ENCODE data around the gene SPEF1. TPM values are rescaled to one million over a fixed set of nuclear protein-coding genes. Genes with fewer than 3 reads are reported as not detected.

The SPEF1 gene
- total RNA-seq, 1 experiment from 2014 or later = 0.24 TPM

DNA sequence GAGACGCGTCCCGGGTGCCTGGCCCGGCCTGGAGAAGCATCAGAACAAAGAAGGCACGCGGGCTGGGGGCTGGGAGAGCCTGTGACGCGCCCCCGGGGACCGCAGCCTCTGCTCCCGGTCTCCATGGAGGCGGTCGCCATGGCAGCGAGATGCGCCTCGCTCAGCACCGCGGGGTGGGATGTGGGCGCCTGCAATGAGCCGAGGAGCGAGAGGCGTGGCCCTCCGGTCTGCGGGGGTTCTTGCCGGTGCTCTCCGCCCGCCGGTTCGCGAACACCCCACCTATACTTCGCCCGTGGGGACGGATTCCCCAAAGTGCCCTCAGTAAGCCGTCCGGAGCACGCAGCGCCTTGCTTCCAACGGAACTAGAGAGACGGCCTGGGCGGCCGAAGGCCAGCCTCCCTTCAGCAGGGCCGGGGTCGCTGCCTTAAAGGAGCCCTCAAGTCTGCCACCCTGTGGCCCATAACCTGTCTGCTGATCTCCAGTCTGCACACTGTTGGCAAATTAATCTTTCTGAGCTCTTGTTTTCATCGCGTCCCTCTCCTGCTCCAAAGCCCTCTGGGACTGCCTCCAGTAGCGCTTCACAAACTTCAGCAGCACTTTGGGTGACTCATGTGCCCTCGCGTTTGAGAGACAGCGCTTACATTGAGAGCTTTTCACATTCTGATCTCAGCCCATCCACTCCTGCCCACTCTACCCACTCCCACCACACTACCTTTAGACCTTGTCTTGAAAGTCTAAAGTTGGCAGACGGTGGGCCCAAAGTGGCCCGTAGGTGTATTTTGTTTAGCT, 12.7 kb downstream of the SPEF1 start:
- Mint-ChIP-seq H3K4me1 (peaks cover 16 to 18% of the 10 kb centered on the region in 2 experiments), H3K4me3 (peak overlapping the region; percentile 91 to 97), H3K36me3 (ENCODE audit: insufficient read depth in 1 of 3, low read depth in 3 of 3) (peaks cover 0 to 4% (median 3%) of the 10 kb centered on the region in 3 experiments; a peak in 3 of 7 replicates), H3K9me3 (no peaks in the 10 kb centered on the region; a peak in 1 of 5 replicates), H3K27ac (peak overlapping the region; percentile 91 to 97 (median 91); a peak in 5 of 7 replicates), H3K27me3 (ENCODE audit: low read depth) (peaks cover 19% of the 10 kb centered on the region)
- Histone ChIP-seq H2AFZ (ENCODE audit: low read length) (peak overlapping the region; percentile 53), H3K23me2 (ENCODE audit: insufficient read length, low read depth, low read length, poor library complexity, severe bottlenecking) (peaks cover 20% of the 10 kb centered on the region), H3K4ac (ENCODE audit: low read depth, low read length) (no peak overlapping the region), H2BK15ac (ENCODE audit: low read depth, low read length) (no peak overlapping the region), H3K23ac (ENCODE audit: insufficient read length, low read depth, low read length) (no peak overlapping the region), H3K14ac (ENCODE audit: insufficient read depth, low read length) (peak overlapping the region; percentile 49; the same call in 1 of the 2 replicates), H3K56ac (ENCODE audit: insufficient read length, low read depth, low read length) (no peak overlapping the region), H3K18ac (ENCODE audit: insufficient read length, low read depth, low read length) (no peak overlapping the region), H3K9ac (ENCODE audit: extremely low read depth, insufficient read length, low read length) (no peak overlapping the region), H3K4me2 (ENCODE audit: insufficient read depth, insufficient read length, low read length) (peak overlapping the region; percentile 62), H3K4me1 (ENCODE audit: insufficient read depth, low read length) (no peaks in the 10 kb centered on the region), H4K8ac (replicated peaks; ENCODE audit: insufficient read length, low read depth, low read length) (no peak overlapping the region), H3K9me3 (ENCODE audit: control insufficient read depth, low read depth, low read length) (no peaks in the 10 kb centered on the region), H3K79me2 (ENCODE audit: insufficient read depth, low read length) (no peaks in the 10 kb centered on the region), H4K20me1 (ENCODE audit: control insufficient read depth, insufficient read depth, insufficient read length) (no peaks in the 10 kb centered on the region), H3K27ac (ENCODE audit: insufficient read length, low read depth, low read length) (no peak overlapping the region), H2BK120ac (ENCODE audit: low read depth, low read length, poor library complexity, severe bottlenecking) (no peak overlapping the region), H4K5ac (ENCODE audit: insufficient read length, low read depth, low read length) (no peak overlapping the region), H2BK12ac (ENCODE audit: insufficient read length, low read depth, low read length) (no peak overlapping the region), H2BK20ac (ENCODE audit: low read depth, low read length, poor library complexity, severe bottlenecking) (no peak overlapping the region), H2AK5ac (ENCODE audit: insufficient read length, low read length) (no peak overlapping the region), H3T11ph (ENCODE audit: low read length) (no peak overlapping the region), H3K27me3 (ENCODE audit: insufficient read depth, low read length) (no peaks in the 10 kb centered on the region), H2BK5ac (ENCODE audit: insufficient read length, low read length) (no peak overlapping the region), H3K79me1 (ENCODE audit: insufficient read depth, low read depth, low read length, poor library complexity, severe bottlenecking) (no peaks in the 10 kb centered on the region), H4K91ac (ENCODE audit: insufficient read length, low read depth, low read length) (no peak overlapping the region)
- no CpG with 5 or more reads among the region's 51 CpGs for WGBS (ENCODE audit: extremely low coverage, insufficient read length, low lambda C conversion rate)
- peak; percentile 87 for DNase-seq
- TF ChIP-seq, protein P1, sequence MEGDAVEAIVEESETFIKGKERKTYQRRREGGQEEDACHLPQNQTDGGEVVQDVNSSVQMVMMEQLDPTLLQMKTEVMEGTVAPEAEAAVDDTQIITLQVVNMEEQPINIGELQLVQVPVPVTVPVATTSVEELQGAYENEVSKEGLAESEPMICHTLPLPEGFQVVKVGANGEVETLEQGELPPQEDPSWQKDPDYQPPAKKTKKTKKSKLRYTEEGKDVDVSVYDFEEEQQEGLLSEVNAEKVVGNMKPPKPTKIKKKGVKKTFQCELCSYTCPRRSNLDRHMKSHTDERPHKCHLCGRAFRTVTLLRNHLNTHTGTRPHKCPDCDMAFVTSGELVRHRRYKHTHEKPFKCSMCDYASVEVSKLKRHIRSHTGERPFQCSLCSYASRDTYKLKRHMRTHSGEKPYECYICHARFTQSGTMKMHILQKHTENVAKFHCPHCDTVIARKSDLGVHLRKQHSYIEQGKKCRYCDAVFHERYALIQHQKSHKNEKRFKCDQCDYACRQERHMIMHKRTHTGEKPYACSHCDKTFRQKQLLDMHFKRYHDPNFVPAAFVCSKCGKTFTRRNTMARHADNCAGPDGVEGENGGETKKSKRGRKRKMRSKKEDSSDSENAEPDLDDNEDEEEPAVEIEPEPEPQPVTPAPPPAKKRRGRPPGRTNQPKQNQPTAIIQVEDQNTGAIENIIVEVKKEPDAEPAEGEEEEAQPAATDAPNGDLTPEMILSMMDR (conservative IDR thresholded peaks at IDR 0.05) = peak; percentile 73

Data from H9 (cell line).